HG03139 (cell line): ENCODE data around the gene NR1H2.

ENCODE experiments used
- ATAC-seq: cut with Tn5 transposase; IDR thresholded peaks from one replicate; pipeline ENCODE4 v1.9.1; 2021; ENCODE audit not compliant: unreplicated experiment

The NR1H2 gene

GRCh38 chr19:50401605-50402450 is 25.6 kb downstream of the NR1H2 start:
- ATAC-seq: no peak

DNA sequence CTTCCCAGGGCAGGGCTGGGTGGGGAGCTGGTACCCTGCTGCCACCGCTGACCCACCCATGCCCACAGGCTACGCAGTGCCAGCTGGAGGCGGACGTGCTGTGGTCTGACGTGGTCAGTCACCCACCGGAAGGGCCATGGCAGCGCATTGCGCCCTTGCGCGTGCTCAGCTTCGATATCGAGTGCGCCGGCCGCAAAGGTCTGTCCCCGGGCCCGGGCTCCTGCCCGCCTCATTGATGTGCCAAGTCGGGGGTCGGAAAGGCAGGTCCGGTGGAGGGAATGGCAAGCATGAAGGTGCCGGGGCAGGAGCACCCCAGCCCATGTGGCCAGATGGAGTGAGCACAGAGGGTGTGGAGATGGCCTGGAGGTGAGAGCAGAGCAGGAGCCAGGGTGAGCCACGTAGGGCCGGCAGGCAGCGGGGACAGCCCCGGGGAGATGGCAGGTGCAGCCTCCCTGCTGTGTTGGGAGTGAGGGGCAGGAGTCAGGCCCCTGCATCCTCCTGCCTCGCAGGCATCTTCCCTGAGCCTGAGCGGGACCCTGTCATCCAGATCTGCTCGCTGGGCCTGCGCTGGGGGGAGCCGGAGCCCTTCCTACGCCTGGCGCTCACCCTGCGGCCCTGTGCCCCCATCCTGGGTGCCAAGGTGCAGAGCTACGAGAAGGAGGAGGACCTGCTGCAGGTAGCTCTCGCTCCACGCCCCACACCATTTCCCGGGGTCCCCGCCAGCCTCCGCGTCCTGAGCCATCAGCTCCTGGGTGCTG is 26.5 kb downstream of the NR1H2 start:
- no peak for ATAC-seq

- ATAC-seq: no peak
These were observed 30.0 kb downstream of the NR1H2 start for GRCh38 chr19:50406156-50406820.

- no peak for ATAC-seq
These were observed 30.6 kb downstream of the NR1H2 start for GRCh38 chr19:50406829-50407228.

- ATAC-seq: no peak
These were observed 33.1 kb downstream of the NR1H2 start for GRCh38 chr19:50409347-50409746.

DNA sequence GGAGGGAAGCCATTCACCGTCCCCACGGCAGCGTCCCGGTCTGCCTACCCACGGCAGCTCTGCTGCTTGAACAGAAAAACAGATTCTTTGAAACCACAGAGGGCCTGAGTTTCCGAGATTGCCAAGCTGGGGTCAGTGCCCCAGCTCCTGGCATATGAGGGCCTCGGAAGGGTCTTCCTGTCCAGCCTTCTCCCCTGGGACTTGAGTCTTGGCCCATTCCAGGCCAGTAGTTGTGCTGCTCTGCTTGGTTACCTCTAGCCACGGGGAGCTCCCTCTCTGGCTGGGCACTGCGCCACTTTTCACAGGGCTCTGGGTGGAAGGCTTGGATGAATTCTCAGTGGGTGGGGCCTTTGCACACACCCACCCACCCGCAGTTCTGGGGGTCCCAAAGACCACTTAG is 33.9 kb downstream of the NR1H2 start:
- no peak for ATAC-seq

- no peak for ATAC-seq
These were observed 36.2 kb downstream of the NR1H2 start for GRCh38 chr19:50412419-50412818.

- no peak for ATAC-seq
These were observed 36.8 kb downstream of the NR1H2 start for GRCh38 chr19:50413096-50413495.

DNA sequence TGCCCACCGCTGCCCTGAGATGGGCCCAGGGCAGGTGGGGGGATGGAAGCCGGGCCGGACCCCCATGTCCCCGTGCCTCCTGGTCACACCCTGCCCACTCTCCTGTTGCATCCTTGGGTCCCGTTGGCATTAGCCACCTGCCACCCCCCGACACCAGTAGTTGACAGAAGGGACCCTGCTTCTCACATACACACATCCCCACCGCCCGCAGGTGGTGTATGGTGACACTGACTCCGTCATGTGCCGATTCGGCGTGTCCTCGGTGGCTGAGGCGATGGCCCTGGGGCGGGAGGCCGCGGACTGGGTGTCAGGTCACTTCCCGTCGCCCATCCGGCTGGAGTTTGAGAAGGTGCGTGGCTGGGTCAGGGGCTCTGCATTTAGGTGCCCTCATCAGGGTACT is 37.3 kb downstream of the NR1H2 start:
- no peak for ATAC-seq

DNA sequence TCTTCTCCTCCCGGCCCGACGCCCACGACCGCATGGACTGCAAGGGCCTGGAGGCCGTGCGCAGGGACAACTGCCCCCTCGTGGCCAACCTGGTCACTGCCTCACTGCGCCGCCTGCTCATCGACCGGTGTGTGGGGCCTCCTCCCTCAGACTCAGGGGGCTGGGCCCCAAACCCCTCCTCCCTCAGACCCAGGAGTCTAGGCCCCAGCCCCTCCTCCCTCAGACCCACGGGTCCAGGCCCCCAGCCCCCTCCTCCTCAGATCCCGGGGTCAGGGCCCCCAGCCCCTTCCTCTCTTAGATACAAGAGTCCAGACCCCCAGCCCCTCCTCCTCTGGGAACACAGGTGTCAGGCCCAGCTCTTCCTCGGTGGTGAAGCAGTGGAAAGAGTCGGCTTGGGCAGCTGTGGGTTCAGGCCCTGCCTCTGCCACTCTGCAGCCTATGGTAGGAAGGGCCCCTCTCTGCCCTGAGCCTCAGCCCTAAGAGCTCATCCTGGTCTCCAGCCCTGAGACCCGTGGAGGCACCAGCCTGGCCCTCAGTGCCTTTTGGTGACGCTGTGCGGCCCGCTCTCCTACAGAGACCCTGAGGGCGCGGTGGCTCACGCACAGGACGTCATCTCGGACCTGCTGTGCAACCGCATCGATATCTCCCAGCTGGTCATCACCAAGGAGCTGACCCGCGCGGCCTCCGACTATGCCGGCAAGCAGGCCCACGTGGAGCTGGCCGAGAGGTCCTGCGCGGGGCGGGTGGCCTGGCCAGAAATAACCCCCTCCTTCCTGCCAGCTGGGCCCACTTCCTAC is 38.8 kb downstream of the NR1H2 start:
- ATAC-seq: peak; percentile 4

DNA sequence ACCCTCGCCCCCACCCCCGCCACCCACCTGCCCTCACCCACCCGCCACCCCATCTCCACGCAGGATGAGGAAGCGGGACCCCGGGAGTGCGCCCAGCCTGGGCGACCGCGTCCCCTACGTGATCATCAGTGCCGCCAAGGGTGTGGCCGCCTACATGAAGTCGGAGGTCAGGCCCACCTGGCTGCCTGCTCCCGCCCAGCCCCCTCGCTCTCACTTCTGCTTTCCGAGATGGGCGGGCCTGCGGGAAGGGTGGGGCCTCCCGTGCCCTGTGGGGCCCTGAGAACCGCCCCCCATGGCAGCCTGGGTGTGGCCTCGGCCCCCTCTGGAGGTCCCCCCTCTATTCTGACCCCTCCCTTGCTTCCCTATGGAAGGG is 39.4 kb downstream of the NR1H2 start:
- peak; percentile 40 for ATAC-seq

DNA sequence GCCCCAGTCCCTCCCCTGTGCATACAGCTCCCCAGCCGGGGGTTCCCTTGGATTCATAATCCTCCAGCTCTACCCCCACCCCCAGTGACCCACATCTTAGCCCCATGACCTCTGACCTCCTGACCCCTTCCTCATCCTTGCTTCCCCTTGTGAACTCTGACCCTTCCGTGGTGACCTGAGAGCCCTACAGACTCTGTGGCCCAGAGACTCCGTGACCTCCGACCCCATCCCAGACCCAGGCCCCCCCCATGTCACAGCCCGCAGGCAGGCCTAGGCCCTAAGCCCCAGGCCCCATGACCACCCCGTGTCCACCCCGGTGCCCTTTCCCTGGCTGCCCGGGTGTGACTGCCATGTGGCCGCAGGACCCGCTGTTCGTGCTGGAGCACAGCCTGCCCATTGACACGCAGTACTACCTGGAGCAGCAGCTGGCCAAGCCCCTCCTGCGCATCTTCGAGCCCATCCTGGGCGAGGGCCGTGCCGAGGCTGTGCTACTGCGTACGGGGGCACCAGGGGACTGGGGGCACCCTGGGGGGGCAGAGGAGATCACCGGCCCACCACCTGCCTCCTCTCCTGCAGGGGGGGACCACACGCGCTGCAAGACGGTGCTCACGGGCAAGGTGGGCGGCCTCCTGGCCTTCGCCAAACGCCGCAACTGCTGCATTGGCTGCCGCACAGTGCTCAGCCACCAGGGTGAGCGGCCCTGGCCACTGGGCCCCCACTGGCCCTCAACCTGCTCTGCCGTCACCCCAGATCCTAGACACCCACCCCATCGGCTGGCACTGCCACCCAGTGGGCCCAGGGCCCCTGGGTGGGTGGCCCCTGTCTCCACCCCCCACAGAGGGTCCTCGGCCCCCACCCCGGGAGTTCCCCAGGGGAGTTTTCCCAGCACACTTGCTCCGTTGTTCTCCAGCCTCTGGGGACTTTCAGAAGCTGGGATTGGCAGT is 40.0 kb downstream of the NR1H2 start:
- ATAC-seq: no peak

GRCh38 chr19:50417111-50418081 is 41.1 kb downstream of the NR1H2 start:
- ATAC-seq: no peak

- no peak for ATAC-seq
These were observed 42.1 kb downstream of the NR1H2 start, which contains the start of gene SPIB for GRCh38 chr19:50418176-50419021. Gene SPIB, plus strand, starts transcription at chr19:50418938. Its CDS starts 25 bp downstream, at chr19:50418963.

DNA sequence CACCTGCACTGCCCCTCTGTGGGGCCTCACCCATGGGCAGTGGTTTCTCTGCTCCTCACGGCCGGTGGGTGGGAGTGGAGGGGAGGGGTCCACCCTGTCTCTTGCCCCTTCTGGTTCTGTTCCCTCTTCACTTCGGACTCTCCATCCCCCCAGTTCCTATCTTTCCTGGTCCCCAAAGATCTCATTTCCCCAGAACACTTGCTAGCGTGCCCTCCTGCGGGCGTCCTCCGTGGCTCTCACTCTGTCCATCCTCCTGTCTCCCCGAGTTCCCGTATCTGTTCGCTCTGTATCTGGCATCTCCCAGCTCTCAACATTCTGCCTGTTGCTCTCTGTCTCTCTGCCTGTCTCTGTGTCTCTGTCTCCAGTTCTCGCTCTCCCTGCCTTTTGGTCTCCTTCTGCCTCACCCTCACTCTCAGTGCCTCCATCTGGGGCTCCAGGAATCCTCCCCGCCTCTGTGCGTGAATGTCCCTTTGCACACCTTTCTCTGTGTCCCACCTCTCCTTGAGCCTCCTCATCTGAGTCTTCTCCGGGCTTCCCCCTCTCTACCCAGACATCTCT is 42.8 kb downstream of the NR1H2 start:
- no peak for ATAC-seq

DNA sequence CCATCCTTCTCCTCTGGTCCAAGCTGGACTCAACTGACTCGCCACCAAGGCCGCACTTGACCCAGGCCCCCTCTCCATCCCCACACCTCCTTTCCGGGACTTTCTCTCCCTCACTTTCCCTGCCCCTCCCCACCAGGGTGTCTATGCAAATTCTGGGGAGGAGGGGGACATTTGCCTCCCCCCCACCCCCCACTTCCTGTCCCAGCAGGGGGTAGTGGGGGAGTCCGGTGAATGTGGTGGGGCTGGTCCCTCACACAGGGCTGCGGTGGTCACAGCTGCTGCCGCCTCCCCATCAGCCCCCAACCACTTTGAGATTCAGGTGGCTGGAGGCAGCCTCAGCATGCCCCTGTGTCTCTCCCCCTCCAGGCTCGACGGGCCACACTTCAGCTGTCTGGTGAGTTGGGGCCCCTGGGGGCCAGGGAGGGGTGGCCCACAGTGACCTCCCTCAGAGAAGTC is 43.4 kb downstream of the NR1H2 start:
- no peak for ATAC-seq

- no peak for ATAC-seq
These were observed 43.9 kb downstream of the NR1H2 start for GRCh38 chr19:50420127-50420526.
